Astrocyte of the cerebellum (primary cell): ENCODE results near the gene DHRS7C.
A peak's percentile ranks its signal among the peaks of the same experiment; 100 is the strongest.

ENCODE experiments used
- DNase-seq: peaks from one replicate; pipeline ENCODE4 v3.0.0-alpha.2; 2011; ENCODE audit warnings: low read depth
- H3K4me3 ChIP-seq: 2 replicates; pipeline ENCODE4 v1.5.1; 2011; ENCODE audit warnings: mild to moderate bottlenecking, low read depth, low read length, moderate library complexity
- CTCF ChIP-seq: IDR thresholded peaks from 2 replicates; pipeline ENCODE4 v1.5.1; 2012; ENCODE audit warnings: low read length, low read depth, moderate library complexity, mild to moderate bottlenecking; ENCODE audit errors: missing control alignments
- in situ Hi-C: cut with HindIII; loops from 2 replicates; pipeline ENCODE4 v1.10.0; 2017; ENCODE audit warnings: low sequenced_read_pairs

DHRS7C gene

GRCh38 chr17:9783050-9783449 lies 8.3 kb downstream of the DHRS7C start:
- no peak for TF ChIP-seq CTCF
- in situ Hi-C loops = no loop called here
- H3K4me3 ChIP-seq = no peak overlapping the region
- no peak for DNase-seq

- in situ Hi-C loops = no loop called here
- TF ChIP-seq CTCF = no peak
- H3K4me3 ChIP-seq = no peak overlapping the region
- no peak for DNase-seq
Observed at GRCh38 chr17:9780552-9780951, 10.8 kb downstream of the DHRS7C start.

DNA sequence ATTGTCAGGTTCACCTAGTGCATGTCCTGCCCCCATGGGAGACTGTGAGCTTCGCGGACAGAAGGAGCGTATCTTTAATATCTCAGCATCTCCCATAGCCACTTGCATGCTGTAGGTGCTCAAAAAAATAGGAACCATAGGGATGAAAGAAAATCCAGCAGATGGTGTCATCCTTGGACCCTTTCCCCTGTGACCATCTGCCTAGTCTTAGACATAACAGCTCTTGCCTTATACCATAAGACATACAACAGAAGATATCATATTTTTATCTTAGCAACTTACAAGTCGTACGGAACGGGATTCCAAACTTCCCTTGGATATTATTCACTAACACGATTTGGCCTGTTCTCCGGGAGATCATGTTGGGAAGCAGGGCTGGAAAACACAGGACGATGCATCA lies 14.5 kb downstream of the DHRS7C start:
- DNase-seq = no peak
- no peak for TF ChIP-seq CTCF
- no peak overlapping the region for H3K4me3 ChIP-seq
- in situ Hi-C loops = no loop called here

- no peak for TF ChIP-seq CTCF
- H3K4me3 ChIP-seq = no peak overlapping the region
- no peak for DNase-seq
- in situ Hi-C loops = loop anchor here (5.0 kb wide), 2 partner anchors 50 to 55 kb away; partner anchors contain the start of gene GLP2R
Observed at GRCh38 chr17:9772658-9773057, 18.7 kb downstream of the DHRS7C start.

GRCh38 chr17:9771465-9771864 lies 19.9 kb downstream of the DHRS7C start:
- H3K4me3 ChIP-seq = no peak overlapping the region
- in situ Hi-C loops = loop anchor here (5.0 kb wide), 2 partner anchors 49 to 56 kb away; partner anchors contain the start of gene GLP2R
- TF ChIP-seq CTCF = no peak
- no peak for DNase-seq

- no peak for TF ChIP-seq CTCF
- in situ Hi-C loops = no loop called here
- H3K4me3 ChIP-seq = no peak overlapping the region
- no peak for DNase-seq
Observed at GRCh38 chr17:9769036-9769695, 22.2 kb downstream of the DHRS7C start.

DNA sequence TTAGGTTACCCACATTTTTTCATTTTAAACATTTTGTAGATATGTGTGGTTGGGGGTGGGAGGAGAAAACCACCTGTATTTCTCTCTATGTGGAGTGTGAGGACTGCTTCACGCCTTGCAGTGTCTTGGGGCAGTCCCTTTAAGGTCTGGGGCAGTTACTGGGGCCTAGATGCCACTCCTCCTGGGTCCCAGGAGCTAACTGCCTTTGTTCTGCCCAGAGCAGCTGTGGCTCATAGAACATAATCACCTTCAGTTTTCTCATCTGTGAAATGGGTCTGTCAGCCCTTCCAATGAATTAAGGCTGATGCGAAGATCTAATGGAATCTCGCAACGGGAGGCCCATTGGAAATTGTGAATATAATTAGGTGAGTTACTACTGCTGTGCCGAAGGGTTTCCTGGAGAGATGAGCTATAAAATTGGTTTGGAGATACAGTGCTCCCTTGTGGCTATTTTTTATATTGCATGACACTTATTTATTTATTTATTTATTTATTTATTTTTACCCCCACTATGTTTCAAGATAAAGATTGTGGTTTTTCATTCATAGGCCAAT lies 22.9 kb downstream of the DHRS7C start:
- peak; percentile 34 for TF ChIP-seq CTCF
- no peak overlapping the region for H3K4me3 ChIP-seq
- in situ Hi-C loops = no loop called here
- DNase-seq = peak; percentile 11
